Measurements from ENCODE around the gene SCGB2B2. TPM values are rescaled to one million over a fixed set of nuclear protein-coding genes. Genes with fewer than 3 reads are reported as not detected.
A peak's percentile ranks its signal among the peaks of the same experiment; 100 is the strongest.

The SCGB2B2 gene
- total RNA-seq, 1 experiment from 2014 or later = not detected

GRCh38 chr19:34649886-34650543 lies 26.9 kb downstream of the SCGB2B2 start:
- no peaks in the 10 kb centered on the region for H3K27me3 ChIP-seq (ENCODE audit: low read length)
- TF ChIP-seq, protein P1, sequence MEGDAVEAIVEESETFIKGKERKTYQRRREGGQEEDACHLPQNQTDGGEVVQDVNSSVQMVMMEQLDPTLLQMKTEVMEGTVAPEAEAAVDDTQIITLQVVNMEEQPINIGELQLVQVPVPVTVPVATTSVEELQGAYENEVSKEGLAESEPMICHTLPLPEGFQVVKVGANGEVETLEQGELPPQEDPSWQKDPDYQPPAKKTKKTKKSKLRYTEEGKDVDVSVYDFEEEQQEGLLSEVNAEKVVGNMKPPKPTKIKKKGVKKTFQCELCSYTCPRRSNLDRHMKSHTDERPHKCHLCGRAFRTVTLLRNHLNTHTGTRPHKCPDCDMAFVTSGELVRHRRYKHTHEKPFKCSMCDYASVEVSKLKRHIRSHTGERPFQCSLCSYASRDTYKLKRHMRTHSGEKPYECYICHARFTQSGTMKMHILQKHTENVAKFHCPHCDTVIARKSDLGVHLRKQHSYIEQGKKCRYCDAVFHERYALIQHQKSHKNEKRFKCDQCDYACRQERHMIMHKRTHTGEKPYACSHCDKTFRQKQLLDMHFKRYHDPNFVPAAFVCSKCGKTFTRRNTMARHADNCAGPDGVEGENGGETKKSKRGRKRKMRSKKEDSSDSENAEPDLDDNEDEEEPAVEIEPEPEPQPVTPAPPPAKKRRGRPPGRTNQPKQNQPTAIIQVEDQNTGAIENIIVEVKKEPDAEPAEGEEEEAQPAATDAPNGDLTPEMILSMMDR (conservative IDR thresholded peaks at IDR 0.05; ENCODE audit: low read depth, low read length) = no peak
- TF ChIP-seq EZH2 (IDR thresholded peaks at IDR 0.05; ENCODE audit: low read length, unreplicated experiment) (no peak), EZH2phosphoT487 (IDR thresholded peaks at IDR 0.05; ENCODE audit: borderline replicate concordance, low read length) (no peak)
- ATAC-seq = no peak
- no peak overlapping the region for H2AFZ ChIP-seq (ENCODE audit: low read length)
- peak; percentile 31 for DNase-seq
- H3K36me3 ChIP-seq (ENCODE audit: low read depth, low read length) = no peaks in the 10 kb centered on the region
- no peaks in the 10 kb centered on the region for H3K9me3 ChIP-seq (ENCODE audit: low read length)
- no peaks in the 10 kb centered on the region for H4K20me1 ChIP-seq (ENCODE audit: low read length)
- H3K4me3 ChIP-seq (ENCODE audit: low read length) = no peak overlapping the region
- POLR2A ChIA-PET (ENCODE audit: unreplicated experiment) = no interaction called here
- H3K4me1 ChIP-seq (ENCODE audit: insufficient read depth, low read length) = 0 out of 2 replicates have a peak, but pooled peaks cover 3% of the 10 kb centered on the region
- no peak overlapping the region for H3K4me2 ChIP-seq (ENCODE audit: low read length)
- H3K9me2 ChIP-seq (replicated peaks; ENCODE audit: low read length) = no peaks in the 10 kb centered on the region
- 0 out of 2 replicates have a peak overlapping the region, but pooled peaks have one; percentile 41 for H3K27ac ChIP-seq (ENCODE audit: low read length)
- H3K9ac ChIP-seq (ENCODE audit: low read length) = no peak overlapping the region
- intact Hi-C loops (cut with micrococcal nuclease) = no loop called here
- no peaks in the 10 kb centered on the region for H3K79me2 ChIP-seq (ENCODE audit: low read length)
- no TSS peak for BruUV-seq (replicated peaks)
- no peaks in the 10 kb centered on the region for H3F3A ChIP-seq (ENCODE audit: low read length, unreplicated experiment)
- CTCF ChIA-PET = no interaction called here

GRCh38 chr19:34645551-34645950 lies 31.4 kb downstream of the SCGB2B2 start:
- no peak overlapping the region for H2AFZ ChIP-seq (ENCODE audit: low read length)
- no peak overlapping the region for H3K27ac ChIP-seq (ENCODE audit: low read length)
- H3K27me3 ChIP-seq (ENCODE audit: low read length) = no peaks in the 10 kb centered on the region
- intact Hi-C loops (cut with micrococcal nuclease) = no loop called here
- DNase-seq (no peak), ATAC-seq (no peak)
- ChIA-PET POLR2A (ENCODE audit: unreplicated experiment) (no interaction called here), CTCF (no interaction called here)
- BruUV-seq (replicated peaks) = no TSS peak
- H3K9ac ChIP-seq (ENCODE audit: low read length) = no peak overlapping the region
- H3K4me2 ChIP-seq (ENCODE audit: low read length) = no peak overlapping the region
- H3K4me1 ChIP-seq (ENCODE audit: insufficient read depth, low read length) = 0 out of 2 replicates have a peak, but pooled peaks cover 3% of the 10 kb centered on the region
- H3K79me2 ChIP-seq (ENCODE audit: low read length) = no peaks in the 10 kb centered on the region
- H3K36me3 ChIP-seq (ENCODE audit: low read depth, low read length) = no peaks in the 10 kb centered on the region
- TF ChIP-seq EZH2 (IDR thresholded peaks at IDR 0.05; ENCODE audit: low read length, unreplicated experiment) (no peak), EZH2phosphoT487 (IDR thresholded peaks at IDR 0.05; ENCODE audit: borderline replicate concordance, low read length) (no peak)
- TF ChIP-seq, protein P1 (conservative IDR thresholded peaks at IDR 0.05; ENCODE audit: low read depth, low read length) = no peak
- H3F3A ChIP-seq (ENCODE audit: low read length, unreplicated experiment) = no peaks in the 10 kb centered on the region
- no peaks in the 10 kb centered on the region for H3K9me2 ChIP-seq (replicated peaks; ENCODE audit: low read length)
- H3K4me3 ChIP-seq (ENCODE audit: low read length) = no peak overlapping the region
- no peaks in the 10 kb centered on the region for H4K20me1 ChIP-seq (ENCODE audit: low read length)
- H3K9me3 ChIP-seq (ENCODE audit: low read length) = no peaks in the 10 kb centered on the region

- no TSS peak for BruUV-seq (replicated peaks)
- H4K20me1 ChIP-seq (ENCODE audit: low read length) = no peaks in the 10 kb centered on the region
- H3K4me2 ChIP-seq (ENCODE audit: low read length) = no peak overlapping the region
- ChIA-PET CTCF (no interaction called here), POLR2A (ENCODE audit: unreplicated experiment) (no interaction called here)
- 0 out of 2 replicates have a peak, but pooled peaks cover 3% of the 10 kb centered on the region for H3K4me1 ChIP-seq (ENCODE audit: insufficient read depth, low read length)
- H3K9me2 ChIP-seq (replicated peaks; ENCODE audit: low read length) = no peaks in the 10 kb centered on the region
- intact Hi-C loops (cut with micrococcal nuclease) = no loop called here
- no peak overlapping the region for H3K9ac ChIP-seq (ENCODE audit: low read length)
- no peak overlapping the region for H3K4me3 ChIP-seq (ENCODE audit: low read length)
- no peak for ATAC-seq
- no peaks in the 10 kb centered on the region for H3K79me2 ChIP-seq (ENCODE audit: low read length)
- H3K27me3 ChIP-seq (ENCODE audit: low read length) = no peaks in the 10 kb centered on the region
- no peak overlapping the region for H2AFZ ChIP-seq (ENCODE audit: low read length)
- no peaks in the 10 kb centered on the region for H3K36me3 ChIP-seq (ENCODE audit: low read depth, low read length)
- no peak overlapping the region for H3K27ac ChIP-seq (ENCODE audit: low read length)
- H3F3A ChIP-seq (ENCODE audit: low read length, unreplicated experiment) = no peaks in the 10 kb centered on the region
- TF ChIP-seq, protein P1 (conservative IDR thresholded peaks at IDR 0.05; ENCODE audit: low read depth, low read length) = no peak
- TF ChIP-seq EZH2phosphoT487 (IDR thresholded peaks at IDR 0.05; ENCODE audit: borderline replicate concordance, low read length) (no peak), EZH2 (IDR thresholded peaks at IDR 0.05; ENCODE audit: low read length, unreplicated experiment) (no peak)
- no peak for DNase-seq
- H3K9me3 ChIP-seq (ENCODE audit: low read length) = no peaks in the 10 kb centered on the region
Measured at GRCh38 chr19:34644991-34645461, 31.9 kb downstream of the SCGB2B2 start.
